Choroid plexus epithelial cell (primary cell): Measurements from ENCODE around the gene HSPG2.

Source experiments
- DNase-seq: peaks from one replicate; pipeline ENCODE4 v3.0.0-alpha.2; 2010; ENCODE audit warnings: low read depth
- H3K4me3 ChIP-seq: 2 replicates; pipeline ENCODE4 v1.5.1; 2011; ENCODE audit warnings: low read depth, mild to moderate bottlenecking, control low read depth, low read length, moderate library complexity
- CTCF ChIP-seq: conservative IDR thresholded peaks from 2 replicates; pipeline ENCODE4 v1.5.1; 2011; ENCODE audit warnings: low read depth, mild to moderate bottlenecking, control low read depth, inconsistent platforms, low read length, moderate library complexity

Gene HSPG2

DNA sequence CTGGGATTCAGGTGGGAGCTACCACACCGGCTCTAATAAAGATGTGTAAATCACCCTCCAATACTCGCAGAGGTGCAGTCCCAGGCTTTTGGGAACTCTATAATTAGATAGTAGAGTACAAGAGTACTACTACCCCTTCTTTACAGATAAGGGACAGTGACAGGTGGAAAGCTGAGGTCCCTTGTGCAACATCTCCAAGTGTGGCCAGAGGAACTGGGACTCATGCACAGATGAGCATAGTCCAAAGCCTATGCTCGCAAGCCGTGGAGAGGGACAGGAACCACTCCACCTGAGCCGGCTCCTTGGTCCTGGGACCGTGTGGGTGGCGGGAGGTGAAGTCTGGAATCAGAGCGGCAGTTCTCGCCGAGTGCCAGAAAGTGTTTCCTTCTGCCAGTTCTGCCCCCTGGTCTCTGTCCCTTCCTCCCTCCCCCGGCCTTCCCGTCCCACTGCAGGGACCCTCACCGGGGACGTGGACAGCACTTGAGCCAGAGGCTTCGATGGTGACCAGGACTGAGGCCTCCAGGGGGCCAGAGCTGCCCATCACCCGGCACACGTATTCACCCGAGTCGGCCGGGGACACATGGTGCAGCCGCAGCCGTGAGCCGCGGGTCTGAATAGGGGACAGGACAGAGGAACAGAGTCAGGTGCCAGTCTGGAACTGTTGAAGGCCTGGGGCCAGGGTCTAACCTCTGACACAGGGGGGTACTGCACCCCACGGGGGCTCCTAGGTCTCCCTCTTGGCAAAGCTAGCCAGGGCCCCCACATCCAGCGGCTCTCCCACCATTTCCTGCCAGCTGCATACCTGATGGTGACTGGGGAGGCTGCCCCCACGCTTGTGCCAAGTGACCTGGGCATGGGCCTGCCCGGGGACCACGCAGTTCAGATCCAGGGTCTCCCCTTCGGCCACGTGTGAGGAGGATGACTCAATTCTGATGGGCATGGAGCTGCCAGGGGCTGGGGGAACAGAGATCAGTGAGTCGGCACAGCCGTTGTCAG lies 91.2 kb downstream of the HSPG2 start:
- H3K4me3 ChIP-seq: no peak overlapping the region
- no peak for TF ChIP-seq CTCF
- no peak for DNase-seq

GRCh38 chr1:21843996-21844395 lies 93.1 kb downstream of the HSPG2 start:
- H3K4me3 ChIP-seq: no peak overlapping the region
- TF ChIP-seq CTCF: no peak
- no peak for DNase-seq

DNA sequence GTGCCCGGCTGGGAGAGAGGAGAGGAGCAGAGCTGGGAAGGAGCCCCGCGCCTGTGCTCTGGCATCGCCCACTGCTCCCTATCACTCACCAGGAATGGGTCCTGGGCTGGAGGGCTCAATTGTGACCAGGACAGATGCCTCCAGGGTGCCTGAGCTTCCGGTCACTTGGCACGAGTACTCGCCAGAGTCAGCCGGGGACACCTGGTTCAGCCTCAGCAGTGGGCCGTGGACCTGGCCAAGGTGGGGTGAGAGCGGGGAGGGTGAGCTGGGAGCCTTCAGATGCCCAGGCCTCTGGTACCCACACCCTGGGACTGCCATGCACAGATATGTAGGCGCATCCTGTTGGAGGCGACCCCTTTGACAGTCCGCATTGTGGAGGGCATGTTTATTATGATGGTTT lies 93.9 kb downstream of the HSPG2 start:
- TF ChIP-seq CTCF: no peak
- no peak overlapping the region for H3K4me3 ChIP-seq
- no peak for DNase-seq

DNA sequence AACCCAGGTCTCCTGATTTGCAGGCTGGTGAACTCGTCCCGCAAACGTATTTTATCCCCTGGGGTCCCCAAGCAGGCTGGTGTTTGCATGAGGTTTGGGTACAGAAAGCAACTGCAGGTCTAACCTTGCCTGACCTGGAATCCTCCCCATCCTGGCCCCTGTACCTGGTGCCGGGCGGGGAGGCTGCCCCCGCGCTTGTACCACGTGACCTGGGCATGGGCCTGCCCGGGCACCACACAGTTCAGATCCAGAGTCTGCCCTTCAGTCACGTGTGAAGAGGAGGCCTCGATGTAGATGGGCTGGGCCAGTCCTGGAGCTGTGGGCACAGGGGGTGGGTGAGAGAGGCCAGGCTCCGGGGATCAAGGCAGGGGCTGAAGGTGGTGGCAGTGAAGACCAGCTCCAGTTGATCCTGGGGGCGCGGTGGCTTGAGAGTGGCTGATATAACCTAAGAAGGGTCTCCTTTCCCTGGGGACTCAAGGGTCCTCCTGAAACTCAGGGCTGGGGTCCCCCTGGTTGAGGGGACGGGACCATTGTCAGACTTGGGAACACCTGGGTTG lies 94.4 kb downstream of the HSPG2 start:
- no peak for DNase-seq
- TF ChIP-seq CTCF: no peak
- H3K4me3 ChIP-seq: no peak overlapping the region

- no peak for TF ChIP-seq CTCF
- H3K4me3 ChIP-seq: no peak overlapping the region
- no peak for DNase-seq
These were observed 95.2 kb downstream of the HSPG2 start for GRCh38 chr1:21841852-21842466.

- H3K4me3 ChIP-seq: no peak overlapping the region
- TF ChIP-seq CTCF: no peak
- no peak for DNase-seq
These were observed 96.1 kb downstream of the HSPG2 start for GRCh38 chr1:21840981-21841380.
